Activated T-cell treated with anti-CD3 and anti-CD28 coated beads for 24 hours (primary cell): ENCODE measurements around the gene DHRS4L2.
A peak's percentile ranks its signal among the peaks of the same experiment; 100 is the strongest.
"Not testable (repeated sequence)": the region's sequence is repeated elsewhere in the genome, so short reads cannot be mapped to it uniquely, and the experiment has no call there.

Experiments
- DNase-seq: peaks from one replicate; pipeline ENCODE4 v3.0.0-alpha.2; 2020; ENCODE audit warnings: low read depth

The DHRS4L2 gene

GRCh38 chr14:23988607-23989363, at the start of gene DHRS4L2:
Gene DHRS4L2, plus strand, starts transcription at chr14:23988929. Its CDS starts 19 bp downstream, at chr14:23988948.
- DNase-seq, result peak; percentile 78

DNA sequence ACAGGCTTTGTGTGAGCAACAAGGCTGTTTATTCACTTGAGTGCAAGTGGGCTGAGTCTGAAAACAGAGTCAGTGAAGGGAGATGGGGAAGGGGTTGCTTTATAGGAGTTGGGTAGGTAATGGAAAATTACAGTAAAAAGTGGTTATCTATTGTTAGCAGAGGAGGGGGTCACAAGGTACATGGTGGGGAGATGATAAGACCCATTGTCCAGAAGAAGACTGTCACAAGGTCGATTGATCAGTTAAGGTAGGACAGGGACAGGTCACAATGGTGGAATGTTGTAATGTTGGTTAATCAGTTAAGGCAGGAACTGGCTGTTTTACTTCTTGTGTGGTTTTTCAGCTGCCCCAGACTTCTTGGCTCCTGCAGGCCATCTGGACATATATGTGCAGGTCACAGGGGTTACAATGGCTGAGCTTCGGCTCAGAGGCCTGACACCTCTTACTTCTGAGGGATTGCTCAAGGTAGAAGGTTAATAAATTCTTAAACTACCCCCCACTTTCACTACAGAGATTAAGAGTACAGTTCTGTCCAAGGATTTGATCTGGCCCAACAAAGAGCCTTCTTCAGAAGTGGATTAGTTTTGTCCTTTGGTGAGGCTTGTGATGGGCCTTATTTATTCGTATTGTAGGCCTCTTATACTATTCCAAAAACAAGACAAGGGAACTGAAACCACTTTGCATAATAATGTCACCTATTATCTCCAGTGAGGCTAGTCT, 49.0 kb upstream of the DHRS4L2 start:
- DNase-seq, result no peak

GRCh38 chr14:23941230-23941629, 47.5 kb upstream of the DHRS4L2 start:
- no peak for DNase-seq

GRCh38 chr14:23941669-23942068, 47.1 kb upstream of the DHRS4L2 start:
- no peak for DNase-seq

DNA sequence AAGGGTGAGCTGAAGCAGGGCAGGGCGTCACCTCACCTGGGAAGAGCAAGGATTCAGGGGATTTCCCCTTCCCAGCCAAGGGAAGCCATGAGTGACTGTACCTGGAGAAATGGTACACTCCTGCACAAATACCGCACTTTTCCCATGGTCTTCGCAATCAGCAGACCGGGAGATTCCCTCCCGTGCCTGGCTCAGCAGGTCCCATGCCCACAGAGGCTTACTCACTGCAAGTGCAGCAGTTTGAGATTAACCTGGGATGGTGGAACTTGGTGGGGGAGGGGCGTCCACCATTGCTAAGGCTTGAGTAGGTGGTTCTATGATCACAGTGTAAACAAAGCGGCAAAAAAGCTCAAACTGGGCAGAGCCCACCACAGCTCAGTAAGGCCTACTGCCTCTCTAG, 46.1 kb upstream of the DHRS4L2 start:
- no peak for DNase-seq

DNA sequence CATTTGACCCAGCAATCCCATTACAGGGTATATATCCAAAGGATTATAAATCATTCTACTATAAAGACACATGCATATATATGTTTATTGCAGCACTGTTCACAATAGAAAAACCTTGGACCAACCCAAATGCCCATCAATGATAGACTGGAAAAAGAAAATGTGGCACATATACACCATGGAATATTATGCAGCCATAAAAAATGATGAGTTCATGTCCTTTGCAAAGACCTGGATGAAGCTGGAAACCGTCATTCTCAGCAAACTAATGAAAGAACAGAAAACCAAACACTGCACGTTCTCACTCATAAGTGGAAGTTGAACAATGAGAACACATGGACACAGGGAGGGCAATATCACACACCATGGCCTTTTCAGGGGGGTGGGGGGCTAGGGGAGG, 39.7 kb upstream of the DHRS4L2 start:
- not testable (repeated sequence) for DNase-seq

DNA sequence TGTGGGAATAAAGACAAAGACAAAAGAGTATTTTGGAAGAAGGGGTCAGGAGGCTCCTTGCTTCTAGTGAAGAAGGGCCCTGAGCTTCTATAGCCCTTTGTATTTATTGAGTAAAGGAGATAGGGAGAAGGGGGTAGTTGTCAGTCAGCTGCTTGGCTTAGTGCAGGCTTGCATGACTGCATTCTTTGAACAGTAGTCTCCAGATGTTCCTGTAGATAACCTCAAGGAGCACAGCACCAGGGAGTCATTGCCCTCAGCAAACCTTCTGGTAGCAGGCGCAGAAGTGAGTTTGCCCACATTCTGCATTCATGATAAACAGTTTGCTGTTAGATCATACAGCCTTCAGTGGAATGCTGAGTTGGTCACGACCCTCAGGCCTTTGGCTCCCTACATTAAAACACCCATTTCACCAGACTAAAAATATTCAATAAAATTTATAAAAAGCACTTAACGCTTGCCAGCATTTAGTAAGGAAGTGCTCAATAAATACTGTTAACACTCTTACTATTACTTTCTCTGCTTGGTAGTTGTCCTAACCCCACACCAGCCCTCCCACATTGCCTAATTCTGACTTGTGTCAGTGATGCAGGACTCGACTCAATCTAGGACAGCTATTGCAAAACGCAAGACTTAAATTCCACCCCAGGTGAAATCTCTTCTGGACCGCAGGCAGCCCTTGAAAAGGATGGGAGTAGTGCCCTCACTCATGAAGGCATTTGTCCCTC, 38.2 kb upstream of the DHRS4L2 start:
- DNase-seq, result no peak

- DNase-seq, result not testable (repeated sequence)
Observed at GRCh38 chr14:23951136-23951466, 37.6 kb upstream of the DHRS4L2 start.

GRCh38 chr14:23951590-23952201, 37.0 kb upstream of the DHRS4L2 start:
- no peak for DNase-seq

DNA sequence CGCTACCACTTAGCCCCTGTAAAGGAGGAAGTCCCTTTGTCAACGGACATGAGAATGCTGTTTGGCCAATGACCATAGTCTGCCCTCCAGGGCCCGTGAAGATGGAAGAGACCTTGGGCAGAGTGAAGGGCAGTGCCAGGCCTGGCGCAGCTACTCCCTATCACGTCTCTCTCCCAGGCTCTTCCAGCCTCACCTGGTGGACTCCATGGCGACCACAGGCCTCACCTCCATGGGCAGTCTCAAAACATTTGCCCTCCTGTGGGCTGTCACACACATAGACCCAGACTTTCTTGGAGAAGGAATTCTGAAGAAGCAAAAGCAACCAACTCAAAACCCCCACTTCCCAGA, 35.6 kb upstream of the DHRS4L2 start:
- not testable (repeated sequence) for DNase-seq

- DNase-seq, result peak; percentile 79
Observed at GRCh38 chr14:23953464-23954278, 35.1 kb upstream of the DHRS4L2 start, which contains the start of gene DHRS4. Gene DHRS4, plus strand, starts transcription at chr14:23953770. Its CDS starts 19 bp downstream, at chr14:23953789.

GRCh38 chr14:23954279-23954614, 34.5 kb upstream of the DHRS4L2 start:
- not testable (repeated sequence) for DNase-seq

GRCh38 chr14:23954965-23955364, 33.8 kb upstream of the DHRS4L2 start:
- not testable (repeated sequence) for DNase-seq

GRCh38 chr14:23955811-23956210, 32.9 kb upstream of the DHRS4L2 start:
- not testable (repeated sequence) for DNase-seq

GRCh38 chr14:23957913-23958569, 30.7 kb upstream of the DHRS4L2 start:
- not testable (repeated sequence) for DNase-seq

GRCh38 chr14:23960899-23961298, 27.8 kb upstream of the DHRS4L2 start:
- not testable (repeated sequence) for DNase-seq

DNA sequence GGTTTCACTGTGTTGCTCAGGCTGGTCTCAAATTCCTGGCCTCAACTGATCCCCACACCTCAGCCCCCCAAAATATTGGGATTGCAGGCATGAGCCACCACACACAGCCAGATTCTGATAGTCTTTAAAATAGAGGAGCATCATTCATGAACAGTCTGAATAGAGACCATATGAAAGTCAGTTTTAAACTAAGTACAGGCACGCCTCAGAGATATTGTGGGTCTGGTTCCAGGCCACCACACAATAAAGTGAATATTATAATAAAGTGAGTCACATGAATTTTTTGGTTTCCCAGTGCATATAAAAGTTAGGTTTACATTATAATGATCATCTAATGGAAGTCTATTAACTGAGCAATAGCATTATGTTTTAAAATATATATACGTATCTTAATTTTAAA, 27.0 kb upstream of the DHRS4L2 start:
- DNase-seq, result not testable (repeated sequence)

DNA sequence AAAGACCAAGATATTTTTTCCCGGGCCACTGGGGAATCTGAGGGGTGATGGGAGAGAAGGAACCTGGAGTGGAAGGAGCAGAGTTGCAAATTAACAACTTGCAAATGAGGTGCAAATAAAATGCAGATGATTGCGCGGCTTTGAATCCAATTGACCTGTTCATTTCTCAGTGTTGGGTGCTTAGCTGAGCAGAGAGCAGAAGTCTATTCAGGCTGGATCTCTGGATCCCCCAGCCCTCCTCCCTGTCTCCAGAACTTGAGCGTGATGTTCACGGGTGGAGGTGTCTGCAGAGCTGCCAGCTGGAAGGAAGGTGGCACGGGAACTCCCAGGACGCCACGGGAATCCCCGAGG, 19.6 kb upstream of the DHRS4L2 start:
- not testable (repeated sequence) for DNase-seq

- DNase-seq, result peak; percentile 49
Observed at GRCh38 chr14:23969481-23970282, 19.0 kb upstream of the DHRS4L2 start.

GRCh38 chr14:23970283-23970659, 18.5 kb upstream of the DHRS4L2 start:
- not testable (repeated sequence) for DNase-seq
